Left lung (tissue), 10 donors: ENCODE measurements around the gene CAMTA1. TPM values are rescaled to one million over a fixed set of nuclear protein-coding genes. Genes with fewer than 3 reads are reported as not detected.

Experiments
- ATAC-seq: fragments of 200-7000 bp; cut with Tn5 transposase; one replicate; pipeline ENCODE4 v1.9.1; 2020; ENCODE audit warnings: moderate library complexity
- DNase-seq, 4 donors: peaks; one replicate each; pipeline ENCODE4 v3.0.0-alpha.2; 2013 to 2020
- H3K27ac ChIP-seq, 2 donors: fragments of 200-600 bp; sonication (generic) in 1 of 2; one replicate each; pipeline versions ENCODE4 v1.5.0 to v1.8.0; 2020 to 2021
- H3K27me3 ChIP-seq, 2 donors: fragments of 200-600 bp; sonication (generic) in 1 of 2; one replicate each; pipeline versions ENCODE4 v1.5.0 to v1.8.0; 2020 to 2021
- H3K36me3 ChIP-seq, 2 donors: fragments of 200-600 bp; sonication (generic) in 1 of 2; one replicate each; pipeline versions ENCODE4 v1.5.0 to v1.8.0; 2020 to 2021
- H3K4me1 ChIP-seq, 2 donors: fragments of 200-600 bp; one replicate each; pipeline ENCODE4 v1.8.0; 2021
- H3K4me3 ChIP-seq, 2 donors: fragments of 200-600 bp; sonication (generic) in 1 of 2; one replicate each; pipeline versions ENCODE4 v1.5.0 to v1.8.0; 2020 to 2021; ENCODE audit warnings: mild to moderate bottlenecking in 1 of 2
- H3K9me3 ChIP-seq, 2 donors: fragments of 200-600 bp; sonication (generic) in 1 of 2; one replicate each; pipeline versions ENCODE4 v1.5.0 to v1.8.0; 2020 to 2021
- CTCF ChIP-seq, 2 donors: fragments of 200-600 bp; sonication (generic) in 1 of 2; IDR thresholded peaks; one replicate each; pipeline versions ENCODE4 v1.5.0 to v1.8.0; 2021; ENCODE audit warnings: antibody characterized with exemption in 2 of 2
- intact Hi-C, 2 donors: fragments of 100-400 bp; cut with DNase I; formaldehyde crosslinking; loops; one replicate each; pipeline versions ENCODE4 v1.11.2 to v1.14.2; 2022
- polyA plus RNA-seq, 6 donors: library from polyadenylated mRNA; unstranded; fragments of 120-200 nt; gene quantifications; one replicate each; pipeline ENCODE4 v1.2.1, GENCODE V29; 2013; ENCODE audit not compliant: insufficient read length in 6 of 6
- total RNA-seq, 2 donors: library from RNA; stranded (reverse); fragmentation: NEBNext Ultra II Directional; extraction: Animal tissue kit (Norgen Biotek cat#: 25700); gene quantifications; one replicate each; pipeline ENCODE4 v1.2.1, GENCODE V29; 2021
- donor health status: DM: no; HTN: yes; CAD: no.
- donor health status: DM: no; HTN: no; CAD: no.

The CAMTA1 gene
- total and polyA plus RNA-seq, 8 donors = 42.7 to 69.1 (median 49.4) TPM

DNA sequence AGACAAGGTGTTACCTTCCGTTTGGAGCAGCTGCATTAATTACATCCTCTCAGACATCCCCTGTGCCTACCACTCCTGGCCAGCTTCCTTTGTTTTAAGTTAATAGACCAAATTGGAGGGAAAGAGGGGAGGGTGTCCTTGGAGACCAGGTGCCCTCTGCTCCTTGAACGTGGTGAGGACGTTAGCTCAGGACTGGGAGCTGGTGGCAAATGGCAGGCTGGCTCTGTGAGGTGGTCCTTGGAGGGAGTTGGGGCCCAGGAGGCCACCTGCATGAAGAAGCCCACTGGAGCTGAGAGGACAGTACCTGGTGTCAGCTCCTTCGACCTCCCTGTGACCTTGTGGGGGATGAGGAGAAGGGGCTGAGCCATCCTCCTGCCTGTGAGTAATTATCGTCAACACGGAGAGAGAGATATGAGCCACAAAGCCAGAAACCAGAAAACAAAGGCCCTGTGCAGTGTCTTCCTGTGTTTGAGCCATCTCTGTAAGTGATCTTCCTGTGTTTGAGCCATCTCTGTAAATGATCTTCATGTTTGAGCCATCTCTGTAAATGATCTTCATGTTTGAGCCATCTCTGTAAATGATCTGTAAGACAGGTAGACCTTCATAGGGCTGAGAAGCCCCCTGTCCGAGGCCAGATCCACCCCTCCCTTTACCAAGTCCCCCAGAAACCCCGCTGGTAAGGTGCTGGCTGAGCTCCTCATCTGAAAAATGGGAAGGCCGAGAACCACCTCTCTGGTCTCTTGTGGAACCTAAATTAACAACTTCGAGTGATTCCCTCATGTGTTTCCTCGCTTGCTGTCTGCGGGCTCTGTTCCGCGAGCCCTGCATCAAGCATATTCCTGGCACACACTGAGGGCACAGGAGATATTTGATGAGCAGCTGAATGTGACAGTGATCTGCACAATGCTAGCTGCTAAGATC is 126.0 kb downstream of the CAMTA1 start:
- Histone ChIP-seq H3K27me3 (peaks cover 0 to 59% of the 10 kb centered on the region in 2 donors), H3K36me3 (no peaks in the 10 kb centered on the region), H3K27ac (no peak overlapping the region), H3K9me3 (no peaks in the 10 kb centered on the region), H3K4me1 (peaks cover 0 to 6% of the 10 kb centered on the region in 2 donors), H3K4me3 (no peak overlapping the region)
- no peak for DNase-seq
- no peak for TF ChIP-seq CTCF (IDR thresholded peaks at IDR 0.05)
- intact Hi-C loops = no loop called here
- ATAC-seq = no peak

GRCh38 chr1:6911974-6912373 is 126.7 kb downstream of the CAMTA1 start:
- intact Hi-C loops = no loop called here
- peaks cover 0 to 60% of the 10 kb centered on the region in 2 donors for H3K27me3 ChIP-seq
- H3K27ac ChIP-seq = peak overlapping the region in 1 of 2 donors; percentile 44
- no peak overlapping the region for H3K4me3 ChIP-seq
- H3K36me3 ChIP-seq = no peaks in the 10 kb centered on the region
- no peaks in the 10 kb centered on the region for H3K9me3 ChIP-seq
- DNase-seq = peak in 2 of 4 donors; percentile 17 to 45
- H3K4me1 ChIP-seq = peaks cover 0 to 6% of the 10 kb centered on the region in 2 donors
- no peak for TF ChIP-seq CTCF (IDR thresholded peaks at IDR 0.05)
- ATAC-seq = peak; percentile 33

- peaks cover 0 to 58% of the 10 kb centered on the region in 2 donors for H3K27me3 ChIP-seq
- H3K4me3 ChIP-seq = no peak overlapping the region
- peak overlapping the region in 1 of 2 donors; percentile 44 for H3K27ac ChIP-seq
- H3K4me1 ChIP-seq = peaks cover 0 to 6% of the 10 kb centered on the region in 2 donors
- ATAC-seq = no peak
- H3K9me3 ChIP-seq = no peaks in the 10 kb centered on the region
- H3K36me3 ChIP-seq = no peaks in the 10 kb centered on the region
- TF ChIP-seq CTCF (IDR thresholded peaks at IDR 0.05) = no peak
- intact Hi-C loops = no loop called here
- DNase-seq = peak in 1 of 4 donors; percentile 49
These were observed 127.3 kb downstream of the CAMTA1 start for GRCh38 chr1:6912518-6912917.

DNA sequence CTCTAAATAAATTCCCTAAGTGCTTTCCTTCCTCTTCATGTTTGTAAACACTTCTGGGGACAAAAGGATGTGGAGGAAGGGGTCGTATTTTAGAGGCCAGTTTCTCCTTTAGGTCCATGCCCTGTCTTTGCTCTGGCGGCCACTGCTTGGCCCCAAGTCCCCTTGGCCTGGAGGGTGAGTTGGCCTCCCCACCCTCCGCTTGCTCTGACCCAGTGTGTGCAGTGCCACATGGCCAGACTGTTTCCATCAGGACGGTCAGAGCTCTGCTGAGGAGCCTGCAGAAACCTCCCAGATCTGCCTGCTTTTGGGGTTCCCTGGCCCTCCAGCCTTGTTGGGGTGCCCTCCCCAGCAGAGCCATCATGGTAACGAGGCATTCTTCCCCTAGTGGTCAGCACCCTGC is 127.8 kb downstream of the CAMTA1 start:
- no peak for ATAC-seq
- no peak for TF ChIP-seq CTCF (IDR thresholded peaks at IDR 0.05)
- DNase-seq = peak in 1 of 4 donors; percentile 62
- Histone ChIP-seq H3K27ac (peak overlapping the region in 1 of 2 donors; percentile 44), H3K4me1 (peaks cover 0 to 6% of the 10 kb centered on the region in 2 donors), H3K36me3 (no peaks in the 10 kb centered on the region), H3K27me3 (peaks cover 0 to 52% of the 10 kb centered on the region in 2 donors), H3K9me3 (no peaks in the 10 kb centered on the region), H3K4me3 (no peak overlapping the region)
- intact Hi-C loops = no loop called here

DNA sequence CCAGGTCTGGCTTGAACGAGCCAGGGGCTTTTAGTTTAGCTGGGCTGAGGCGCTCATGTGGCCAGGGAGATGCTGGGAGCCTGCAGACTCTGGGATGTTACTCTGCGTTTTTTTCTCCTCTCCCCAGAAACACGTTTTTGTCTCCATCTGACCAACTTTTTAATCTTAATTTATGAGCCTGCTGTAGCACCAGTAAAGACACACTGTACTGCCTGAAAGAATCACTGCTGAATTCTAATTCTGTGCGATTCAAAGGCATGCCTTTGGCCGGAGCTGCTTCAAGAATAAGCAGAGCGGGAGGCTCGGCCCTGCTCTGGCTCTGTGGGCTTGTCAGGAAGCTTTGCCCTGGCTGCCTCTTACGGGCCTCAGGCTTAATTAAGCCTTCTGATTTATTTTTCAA is 129.5 kb downstream of the CAMTA1 start:
- Histone ChIP-seq H3K27ac (no peak overlapping the region), H3K4me1 (peaks cover 0 to 6% of the 10 kb centered on the region in 2 donors), H3K36me3 (no peaks in the 10 kb centered on the region), H3K4me3 (no peak overlapping the region), H3K9me3 (no peaks in the 10 kb centered on the region), H3K27me3 (peaks cover 0 to 45% of the 10 kb centered on the region in 2 donors)
- no peak for TF ChIP-seq CTCF (IDR thresholded peaks at IDR 0.05)
- intact Hi-C loops = no loop called here
- ATAC-seq (no peak), DNase-seq (no peak)
